ENCODE measurements around the gene PRKCE. TPM values are rescaled to one million over a fixed set of nuclear protein-coding genes. Genes with fewer than 3 reads are reported as not detected.

The PRKCE gene
- total RNA-seq, 1 donor from 2014 or later = 21.0 TPM

- H3K27me3 ChIP-seq (ENCODE audit: control insufficient read depth, insufficient read depth, low read length) = no peaks in the 10 kb centered on the region
Observed at GRCh38 chr2:46058140-46058539, 406.7 kb downstream of the PRKCE start.

GRCh38 chr2:46062637-46063412, 411.4 kb downstream of the PRKCE start:
- peak; percentile 80 for TF ChIP-seq CTCF (IDR thresholded peaks at IDR 0.05; ENCODE audit: insufficient read depth, low read length, poor library complexity, severe bottlenecking)
- DNase-seq (ENCODE audit: low read depth) = no peak
- Histone ChIP-seq H3K36me3 (ENCODE audit: control insufficient read depth, insufficient read depth, low read length) (no peaks in the 10 kb centered on the region), H3K27me3 (ENCODE audit: control insufficient read depth, insufficient read depth, low read length) (no peaks in the 10 kb centered on the region), H3K4me3 (ENCODE audit: low read depth, low read length) (no peak overlapping the region)

More at GRCh38 chr2:46058140-46058539, 406.7 kb downstream of the PRKCE start:
- H3K36me3 ChIP-seq (ENCODE audit: control insufficient read depth, insufficient read depth, low read length) = no peaks in the 10 kb centered on the region
- H3K4me3 ChIP-seq (ENCODE audit: low read depth, low read length) = no peak overlapping the region
- no peak for DNase-seq (ENCODE audit: low read depth)
- TF ChIP-seq CTCF (IDR thresholded peaks at IDR 0.05; ENCODE audit: insufficient read depth, low read length, poor library complexity, severe bottlenecking) = no peak

DNA sequence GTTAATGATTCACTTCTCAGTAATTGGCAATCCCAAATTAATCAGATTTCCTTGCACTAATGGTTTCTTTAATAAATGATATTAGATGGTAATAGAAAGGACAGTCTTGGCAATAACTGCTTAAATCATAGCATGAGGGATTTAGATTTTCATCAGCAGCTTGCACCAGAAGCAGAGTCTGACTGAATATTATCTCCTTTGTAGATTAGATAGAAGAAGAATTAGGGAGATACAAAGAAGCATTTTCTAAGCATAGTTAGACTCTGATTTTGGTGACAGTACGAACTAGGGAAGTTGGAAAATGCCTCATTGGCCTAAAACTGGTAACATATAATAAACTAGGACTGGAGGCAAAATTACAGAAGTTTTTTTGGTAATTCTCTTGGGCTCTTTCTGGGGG, 412.9 kb downstream of the PRKCE start:
- H3K27me3 ChIP-seq (ENCODE audit: control insufficient read depth, insufficient read depth, low read length) = no peaks in the 10 kb centered on the region
- no peaks in the 10 kb centered on the region for H3K36me3 ChIP-seq (ENCODE audit: control insufficient read depth, insufficient read depth, low read length)
- TF ChIP-seq CTCF (IDR thresholded peaks at IDR 0.05; ENCODE audit: insufficient read depth, low read length, poor library complexity, severe bottlenecking) = no peak
- H3K4me3 ChIP-seq (ENCODE audit: low read depth, low read length) = no peak overlapping the region
- DNase-seq (ENCODE audit: low read depth) = no peak

DNA sequence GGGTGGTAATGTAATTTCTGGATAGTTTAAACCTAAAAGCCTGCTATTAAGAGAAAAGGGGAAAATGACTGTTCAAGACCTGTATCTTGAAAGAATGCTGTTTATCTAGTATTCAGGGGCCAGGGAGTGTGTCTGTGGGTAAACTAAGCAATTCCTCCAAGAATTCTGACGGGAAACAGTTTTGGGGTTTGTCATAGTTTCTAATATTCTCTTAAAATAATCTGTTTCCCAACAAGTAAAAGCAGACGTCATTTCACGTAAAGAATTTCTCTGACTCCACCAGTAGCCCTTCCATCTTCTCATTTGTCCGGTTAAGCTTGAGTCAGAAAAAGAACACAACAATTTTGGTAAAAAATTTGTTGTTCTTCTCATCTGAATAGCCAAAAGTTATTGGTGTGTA, 413.7 kb downstream of the PRKCE start:
- TF ChIP-seq CTCF (IDR thresholded peaks at IDR 0.05; ENCODE audit: insufficient read depth, low read length, poor library complexity, severe bottlenecking) = no peak
- no peak for DNase-seq (ENCODE audit: low read depth)
- H3K36me3 ChIP-seq (ENCODE audit: control insufficient read depth, insufficient read depth, low read length) = no peaks in the 10 kb centered on the region
- no peak overlapping the region for H3K4me3 ChIP-seq (ENCODE audit: low read depth, low read length)
- no peaks in the 10 kb centered on the region for H3K27me3 ChIP-seq (ENCODE audit: control insufficient read depth, insufficient read depth, low read length)

GRCh38 chr2:46066116-46066515, 414.6 kb downstream of the PRKCE start:
- Histone ChIP-seq H3K4me3 (ENCODE audit: low read depth, low read length) (no peak overlapping the region), H3K36me3 (ENCODE audit: control insufficient read depth, insufficient read depth, low read length) (no peaks in the 10 kb centered on the region), H3K27me3 (ENCODE audit: control insufficient read depth, insufficient read depth, low read length) (no peaks in the 10 kb centered on the region)
- DNase-seq (ENCODE audit: low read depth) = no peak
- TF ChIP-seq CTCF (IDR thresholded peaks at IDR 0.05; ENCODE audit: insufficient read depth, low read length, poor library complexity, severe bottlenecking) = no peak

- Histone ChIP-seq H3K36me3 (ENCODE audit: control insufficient read depth, insufficient read depth, low read length) (no peaks in the 10 kb centered on the region), H3K27me3 (ENCODE audit: control insufficient read depth, insufficient read depth, low read length) (no peaks in the 10 kb centered on the region), H3K4me3 (ENCODE audit: low read depth, low read length) (no peak overlapping the region)
- no peak for DNase-seq (ENCODE audit: low read depth)
- no peak for TF ChIP-seq CTCF (IDR thresholded peaks at IDR 0.05; ENCODE audit: insufficient read depth, low read length, poor library complexity, severe bottlenecking)
Observed at GRCh38 chr2:46066601-46067000, 415.1 kb downstream of the PRKCE start.
